RWPE2 (cell line): ENCODE measurements around the gene FANCC.

Experiments used
- ATAC-seq: fragments of 200-7000 bp; cut with Tn5 transposase; 3 replicates; pipeline ENCODE4 v1.9.1; 2021; ENCODE audit warnings: low read depth
- DNase-seq: peaks from one replicate; pipeline ENCODE4 v3.0.0-alpha.2; 2020; ENCODE audit warnings: low spot score
- H3K27ac ChIP-seq: fragments of 450-650 bp; 2 replicates; pipeline ENCODE4 v1.5.1; 2017; ENCODE audit warnings: mild to moderate bottlenecking; ENCODE audit not compliant: poor library complexity, severe bottlenecking
- H3K27me3 ChIP-seq: fragments of 250-450 bp; sonication (Bioruptor Pico); 2 replicates; pipeline ENCODE4 v1.5.1; 2021; ENCODE audit warnings: mild to moderate bottlenecking, moderate library complexity; ENCODE audit not compliant: insufficient read depth, poor library complexity, severe bottlenecking
- H3K36me3 ChIP-seq: fragments of 250-450 bp; sonication (Bioruptor Pico); 2 replicates; pipeline ENCODE4 v1.5.1; 2020; ENCODE audit warnings: low read depth, mild to moderate bottlenecking, moderate library complexity
- H3K4me1 ChIP-seq: fragments of 250-450 bp; sonication (Bioruptor Pico); 2 replicates; pipeline ENCODE4 v1.5.1; 2021; ENCODE audit warnings: mild to moderate bottlenecking, moderate library complexity; ENCODE audit not compliant: insufficient read depth, poor library complexity, severe bottlenecking
- H3K4me3 ChIP-seq: fragments of 250-450 bp; sonication (Bioruptor Pico); 2 replicates; pipeline ENCODE4 v1.5.1; 2021; ENCODE audit warnings: mild to moderate bottlenecking, moderate library complexity; ENCODE audit not compliant: severe bottlenecking
- H3K9me3 ChIP-seq: fragments of 250-450 bp; sonication (Bioruptor Pico); 2 replicates; pipeline ENCODE4 v1.5.1; 2021; ENCODE audit warnings: mild to moderate bottlenecking, moderate library complexity; ENCODE audit not compliant: severe bottlenecking
- CTCF ChIP-seq: fragments of 450-650 bp; IDR thresholded peaks from one replicate; pipeline ENCODE4 v1.5.1; 2017; ENCODE audit warnings: mild to moderate bottlenecking, moderate library complexity; ENCODE audit not compliant: poor library complexity, severe bottlenecking

FANCC gene

GRCh38 chr9:95218773-95219172 lies 98.7 kb downstream of the FANCC start:
- H3K27me3 ChIP-seq, result no peaks in the 10 kb centered on the region
- no peaks in the 10 kb centered on the region for H3K9me3 ChIP-seq
- ATAC-seq (no peak), DNase-seq (no peak)
- H3K27ac ChIP-seq, result no peak overlapping the region
- no peak for TF ChIP-seq CTCF
- H3K4me1 ChIP-seq, result no peaks in the 10 kb centered on the region
- H3K36me3 ChIP-seq, result no peaks in the 10 kb centered on the region
- no peak overlapping the region for H3K4me3 ChIP-seq

GRCh38 chr9:95217936-95218335 lies 99.6 kb downstream of the FANCC start:
- DNase-seq (no peak), ATAC-seq (no peak)
- no peaks in the 10 kb centered on the region for H3K36me3 ChIP-seq
- no peaks in the 10 kb centered on the region for H3K9me3 ChIP-seq
- no peaks in the 10 kb centered on the region for H3K4me1 ChIP-seq
- no peaks in the 10 kb centered on the region for H3K27me3 ChIP-seq
- no peak overlapping the region for H3K27ac ChIP-seq
- TF ChIP-seq CTCF, result no peak
- H3K4me3 ChIP-seq, result no peak overlapping the region

- Histone ChIP-seq H3K27me3 (no peaks in the 10 kb centered on the region), H3K9me3 (no peaks in the 10 kb centered on the region), H3K4me1 (no peaks in the 10 kb centered on the region), H3K4me3 (no peak overlapping the region), H3K27ac (no peak overlapping the region), H3K36me3 (no peaks in the 10 kb centered on the region)
- ATAC-seq (no peak), DNase-seq (no peak)
- no peak for TF ChIP-seq CTCF
Observed at GRCh38 chr9:95215336-95215898, 102.1 kb downstream of the FANCC start.

- Histone ChIP-seq H3K27me3 (no peaks in the 10 kb centered on the region), H3K36me3 (no peaks in the 10 kb centered on the region), H3K9me3 (no peaks in the 10 kb centered on the region), H3K27ac (no peak overlapping the region), H3K4me1 (no peaks in the 10 kb centered on the region), H3K4me3 (no peak overlapping the region)
- no peak for DNase-seq
- ATAC-seq, result no peak
- TF ChIP-seq CTCF, result no peak
Observed at GRCh38 chr9:95213117-95213516, 104.4 kb downstream of the FANCC start.

- no peak for TF ChIP-seq CTCF
- H3K27me3 ChIP-seq, result no peaks in the 10 kb centered on the region
- H3K27ac ChIP-seq, result no peak overlapping the region
- DNase-seq (no peak), ATAC-seq (no peak)
- H3K36me3 ChIP-seq, result no peaks in the 10 kb centered on the region
- no peak overlapping the region for H3K4me3 ChIP-seq
- no peaks in the 10 kb centered on the region for H3K4me1 ChIP-seq
- H3K9me3 ChIP-seq, result no peaks in the 10 kb centered on the region
Observed at GRCh38 chr9:95211028-95211427, 106.5 kb downstream of the FANCC start.
